RPMI7951 (cell line): ENCODE measurements around the gene TSPAN13. TPM values are rescaled to one million over a fixed set of nuclear protein-coding genes. Genes with fewer than 3 reads are reported as not detected.

Source experiments
- DNase-seq: peaks from one replicate; pipeline ENCODE4 v3.0.0-alpha.2; 2012; ENCODE audit warnings: low read depth
- total RNA-seq: library from RNA; depleted of rRNA; stranded (reverse); fragments of >200 nt; shearing (Covaris generic); gene quantifications from 2 replicates; pipeline ENCODE4 v1.2.3, GENCODE V29; 2014; rRNA removed

The TSPAN13 gene
- 4.4 and 5.5 TPM in 2 replicates for total RNA-seq

GRCh38 chr7:16753102-16753931 is at the start of gene TSPAN13:
TSS of gene TSPAN13 (plus strand) at chr7:16753755. CDS start at chr7:16753968, 213 bp downstream.
- peak; percentile 64 for DNase-seq

GRCh38 chr7:16708511-16708910 is 45.0 kb upstream of the TSPAN13 start:
- peak; percentile 33 for DNase-seq

- DNase-seq: peak; percentile 98
These were observed 44.6 kb upstream of the TSPAN13 start for GRCh38 chr7:16708980-16709379.

- DNase-seq: no peak
These were observed 42.9 kb upstream of the TSPAN13 start for GRCh38 chr7:16710651-16711050.

GRCh38 chr7:16711730-16712129 is 41.8 kb upstream of the TSPAN13 start:
- peak; percentile 55 for DNase-seq

GRCh38 chr7:16712916-16713315 is 40.6 kb upstream of the TSPAN13 start:
- DNase-seq: peak; percentile 70

GRCh38 chr7:16715928-16716327 is 37.6 kb upstream of the TSPAN13 start:
- DNase-seq: no peak

- no peak for DNase-seq
These were observed 35.4 kb upstream of the TSPAN13 start for GRCh38 chr7:16718111-16718656.

GRCh38 chr7:16719699-16720098 is 33.9 kb upstream of the TSPAN13 start:
- no peak for DNase-seq

- no peak for DNase-seq
These were observed 32.0 kb upstream of the TSPAN13 start for GRCh38 chr7:16721541-16721940.

GRCh38 chr7:16724344-16724743 is 29.2 kb upstream of the TSPAN13 start:
- DNase-seq: no peak

GRCh38 chr7:16726189-16726588 is 27.4 kb upstream of the TSPAN13 start:
- DNase-seq: no peak

- DNase-seq: peak; percentile 25
These were observed 25.8 kb upstream of the TSPAN13 start for GRCh38 chr7:16727736-16728135.

GRCh38 chr7:16728811-16729210 is 24.7 kb upstream of the TSPAN13 start:
- DNase-seq: no peak

- DNase-seq: no peak
These were observed 24.0 kb upstream of the TSPAN13 start for GRCh38 chr7:16729541-16729940.

- DNase-seq: no peak
These were observed 22.6 kb upstream of the TSPAN13 start for GRCh38 chr7:16730937-16731336.

GRCh38 chr7:16732828-16733227 is 20.7 kb upstream of the TSPAN13 start:
- DNase-seq: no peak

GRCh38 chr7:16734148-16734726 is 19.3 kb upstream of the TSPAN13 start:
- no peak for DNase-seq

GRCh38 chr7:16735020-16735419 is 18.5 kb upstream of the TSPAN13 start:
- DNase-seq: no peak

- DNase-seq: no peak
These were observed 15.4 kb upstream of the TSPAN13 start for GRCh38 chr7:16738011-16738688.

GRCh38 chr7:16739863-16740622 is 13.5 kb upstream of the TSPAN13 start:
- DNase-seq: peak; percentile 99

GRCh38 chr7:16740623-16740953 is 13.0 kb upstream of the TSPAN13 start:
- no peak for DNase-seq
